Heart left ventricle (tissue), 16 donors: ENCODE measurements around the gene APOBEC3G. TPM values are rescaled to one million over a fixed set of nuclear protein-coding genes. Genes with fewer than 3 reads are reported as not detected.

Experiments
- ATAC-seq, 4 donors: fragments of 200-7000 bp; cut with Tn5 transposase; one replicate each; pipeline ENCODE4 v1.9.1; 2020 to 2022; ENCODE audit warnings: moderate library complexity in 4 of 4, mild to moderate bottlenecking in 3 of 4, moderate number of reproducible peaks in 1 of 4
- DNase-seq, 5 donors: peaks; one replicate each; pipeline ENCODE4 v3.0.0-alpha.2; 2020
- H3K27ac ChIP-seq, 12 donors: fragments of 200-600 bp; sonication (generic) in 4 of 12; one replicate each; pipeline versions ENCODE4 v1.5.0 to v1.8.0; 2016 to 2022; ENCODE audit warnings: mild to moderate bottlenecking in 2 of 12
- H3K27me3 ChIP-seq, 9 donors: fragments of 200-600 bp; sonication (generic) in 2 of 9; one replicate each; pipeline versions ENCODE4 v1.5.1 to v1.8.0; 2016 to 2022; ENCODE audit warnings: mild to moderate bottlenecking in 3 of 9
- H3K36me3 ChIP-seq, 9 donors: fragments of 200-600 bp; sonication (generic) in 2 of 9; one replicate each; pipeline versions ENCODE4 v1.5.0 to v1.8.0; 2018 to 2022; ENCODE audit warnings: mild to moderate bottlenecking in 2 of 9
- H3K4me1 ChIP-seq, 12 donors: fragments of 200-600 bp; sonication (generic) in 4 of 12; one replicate each; pipeline versions ENCODE4 v1.5.0 to v1.8.0; 2016 to 2022; ENCODE audit warnings: mild to moderate bottlenecking in 3 of 12
- H3K4me3 ChIP-seq, 12 donors: fragments of 200-600 bp; sonication (generic) in 4 of 12; one replicate each; pipeline versions ENCODE4 v1.5.0 to v1.8.0; 2017 to 2022; ENCODE audit warnings: mild to moderate bottlenecking in 9 of 12, moderate library complexity in 4 of 12
- H3K9me3 ChIP-seq, 12 donors: fragments of 200-600 bp; sonication (generic) in 4 of 12; one replicate each; pipeline versions ENCODE4 v1.5.0 to v1.8.0; 2016 to 2022; ENCODE audit warnings: mild to moderate bottlenecking in 1 of 12
- POLR2A ChIP-seq, 2 donors: fragments of 450-650 bp; IDR thresholded peaks; one replicate each; pipeline ENCODE4 v1.6.1; 2017; ENCODE audit warnings: antibody characterized with exemption in 2 of 2, mild to moderate bottlenecking in 2 of 2, moderate library complexity in 2 of 2
- WGBS, 4 donors: extraction: QIAGEN DNeasy Blood & Tissue Kit in 2 of 4; methylation state at CpG; one replicate each; pipeline versions ENCODE4 v1.1.5 to v1.1.7; 2013 to 2018; 5-methylcytosine and 5-hydroxymethylcytosine counted together
- intact Hi-C, 10 donors: fragments of 100-400 bp; cut with DNase I; formaldehyde crosslinking; loops; one replicate each; pipeline versions ENCODE4 v1.11.1 to v1.14.2; 2022
- polyA plus RNA-seq, 2 donors: library from polyadenylated mRNA; stranded (reverse); fragments of 200-250 nt; gene quantifications; one replicate each; pipeline ENCODE4 v1.2.3, GENCODE V29; 2013
- total RNA-seq, 9 donors: library from RNA; depleted of rRNA in 2 of 9; stranded (reverse); fragments of >200 nt in 2 of 9; fragmentation: NEBNext Ultra II Directional in 3 of 9; extraction: Animal tissue kit (Norgen Biotek cat#: 25700) in 3 of 9; gene quantifications; one replicate each; pipeline versions ENCODE4 v1.1.0 to v1.2.4, GENCODE V29; 2016 to 2023
- TF ChIP-seq, protein P1 (sequence below), 12 donors: fragments of 200-600 bp; sonication (generic) in 4 of 12; IDR thresholded peaks; one replicate each; pipeline versions ENCODE4 v1.5.0 to v1.8.0; 2018 to 2022; ENCODE audit warnings: antibody characterized with exemption in 12 of 12, mild to moderate bottlenecking in 5 of 12
- donor health status: ischemic (EF 13 %, LVEDD 7.1; RV severe dilation, severe dysfunction).
- donor health status: healthy with polysubstance abuse.
- donor health status: DM: no; HTN: yes; CAD: no.
- donor health status: DM: no; HTN: no; CAD: no.
- donor health status: ischemic (EF 25% LVEDD 6.9; RV normal size, moderate dysfunction).
- donor health status: ischemic (EF 25% LVEDD 5.7; RV mildly dilated, moderate dysfunction).
- donor health status: healthy.
- donor health status: DM: yes; HTN: yes; CAD: no.
- donor health status: ischemic (EF 35%, LVEDD 5.7; RV mildly dilated, moderate dysfunction).
- donor health status: nonischemic (EF 11% LVEDD 7.7; RV severe dilation, severe dysfunction).
- donor health status: DM: yes; HTN: yes; CAD: no.
- donor health status: PGD.
- donor health status: ischemic (EF 29% LVEDD 5.4; RV normal size, mild dysfunction).
- donor health status: nonischemic (EF 23%, LVEDD 6.1; RV moderate dilation, normal function).

The APOBEC3G gene
- total and polyA plus RNA-seq, 11 donors = 1.8 to 21.9 (median 3.3) TPM

DNA sequence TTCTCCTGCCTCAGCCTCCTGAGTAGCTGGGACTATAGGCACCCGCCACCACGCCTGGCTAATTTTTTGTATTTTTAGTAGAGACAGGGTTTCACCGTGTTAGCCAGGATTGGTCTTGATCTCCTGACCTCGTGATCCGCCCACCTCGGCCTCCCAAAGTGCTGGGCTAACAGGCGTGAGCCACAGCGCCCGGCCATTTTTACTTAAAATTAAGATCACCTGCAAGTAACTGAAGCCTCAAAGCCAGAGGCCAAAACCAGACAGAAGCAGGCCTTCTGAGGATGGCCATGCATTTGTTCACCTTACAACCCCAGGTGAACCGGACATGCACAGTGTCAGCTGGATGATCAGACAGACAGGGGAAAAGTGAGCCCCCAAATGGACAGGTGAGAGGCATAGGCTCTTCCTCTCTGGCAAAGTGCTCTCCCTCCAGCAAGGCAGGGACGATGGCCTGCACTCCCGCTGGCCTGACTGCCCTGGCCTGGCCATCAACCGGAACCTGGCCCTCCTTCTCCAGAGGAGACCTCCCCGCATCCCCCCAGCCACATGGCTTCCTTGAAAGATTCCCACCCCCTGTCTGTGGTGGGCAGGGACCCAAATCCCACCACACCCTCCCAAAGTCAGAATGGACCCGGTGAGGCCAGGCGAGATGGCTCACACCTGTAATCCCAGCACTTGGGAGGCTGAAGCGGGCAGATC lies 45.8 kb downstream of the APOBEC3G start:
- no peak for DNase-seq
- no peak for ATAC-seq
- Histone ChIP-seq H3K9me3 (no peaks in the 10 kb centered on the region), H3K27ac (no peak overlapping the region), H3K27me3 (no peaks in the 10 kb centered on the region), H3K4me1 (peaks cover 0 to 8% (median 0%) of the 10 kb centered on the region in 12 donors), H3K4me3 (no peak overlapping the region), H3K36me3 (no peaks in the 10 kb centered on the region)
- intact Hi-C loops = loop anchor here (2.0 to 10.0 kb wide), 10 partner anchors 116 to 358 kb away; partner anchors contain the start of gene CBX6 (in 2 of the 10)
- TF ChIP-seq, protein P1, sequence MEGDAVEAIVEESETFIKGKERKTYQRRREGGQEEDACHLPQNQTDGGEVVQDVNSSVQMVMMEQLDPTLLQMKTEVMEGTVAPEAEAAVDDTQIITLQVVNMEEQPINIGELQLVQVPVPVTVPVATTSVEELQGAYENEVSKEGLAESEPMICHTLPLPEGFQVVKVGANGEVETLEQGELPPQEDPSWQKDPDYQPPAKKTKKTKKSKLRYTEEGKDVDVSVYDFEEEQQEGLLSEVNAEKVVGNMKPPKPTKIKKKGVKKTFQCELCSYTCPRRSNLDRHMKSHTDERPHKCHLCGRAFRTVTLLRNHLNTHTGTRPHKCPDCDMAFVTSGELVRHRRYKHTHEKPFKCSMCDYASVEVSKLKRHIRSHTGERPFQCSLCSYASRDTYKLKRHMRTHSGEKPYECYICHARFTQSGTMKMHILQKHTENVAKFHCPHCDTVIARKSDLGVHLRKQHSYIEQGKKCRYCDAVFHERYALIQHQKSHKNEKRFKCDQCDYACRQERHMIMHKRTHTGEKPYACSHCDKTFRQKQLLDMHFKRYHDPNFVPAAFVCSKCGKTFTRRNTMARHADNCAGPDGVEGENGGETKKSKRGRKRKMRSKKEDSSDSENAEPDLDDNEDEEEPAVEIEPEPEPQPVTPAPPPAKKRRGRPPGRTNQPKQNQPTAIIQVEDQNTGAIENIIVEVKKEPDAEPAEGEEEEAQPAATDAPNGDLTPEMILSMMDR (IDR thresholded peaks at IDR 0.05) = no peak
- TF ChIP-seq POLR2A (IDR thresholded peaks at IDR 0.05) = no peak
- WGBS, 4 donors = 92 to 96% (median 96%) methylated on average over 13 to 17 of the region's 17 CpGs

DNA sequence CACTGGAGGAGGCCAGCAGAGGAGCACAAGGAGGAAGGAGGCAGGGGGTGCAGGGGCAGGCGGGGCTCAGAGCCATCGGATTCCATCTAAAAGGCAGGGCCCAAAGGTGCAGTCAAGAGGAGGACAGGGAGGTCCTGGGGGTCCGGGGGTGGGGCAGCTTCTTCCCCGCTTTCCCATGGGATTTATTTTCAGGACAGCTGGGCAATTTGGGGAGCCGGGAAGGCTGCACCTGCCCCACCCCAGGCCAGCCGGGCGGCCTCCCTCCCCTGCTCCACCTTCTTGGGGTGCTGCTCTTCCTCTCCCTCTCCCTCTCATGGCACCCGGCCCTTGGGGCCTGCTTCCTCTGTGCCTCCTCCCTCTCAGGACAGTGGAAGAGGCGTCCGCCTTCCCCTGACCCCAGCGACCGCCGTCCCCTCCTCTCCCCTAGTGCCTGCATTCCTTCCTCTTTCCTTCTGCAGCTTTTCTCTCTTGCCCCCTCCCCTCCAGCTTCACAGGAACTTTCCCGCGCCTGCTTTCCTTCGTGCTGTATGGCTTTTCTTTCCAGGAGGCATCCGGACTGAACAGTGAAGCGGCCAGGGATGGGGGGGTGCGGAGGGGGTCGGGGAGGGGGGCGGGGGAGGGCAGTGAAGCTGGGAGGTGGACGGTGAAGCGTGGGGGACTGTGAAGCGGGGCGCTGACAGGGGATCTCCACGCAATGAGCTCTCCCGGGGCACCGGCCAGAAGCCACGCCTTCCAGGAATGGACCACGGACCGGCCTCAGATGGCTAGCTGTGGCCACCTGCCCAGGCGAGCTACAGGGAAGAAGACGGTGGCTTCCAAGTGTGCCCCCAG lies 46.9 kb downstream of the APOBEC3G start:
- 31 to 42% (median 34%) methylated on average over 32 of the region's 33 CpGs for WGBS, 4 donors
- no peaks in the 10 kb centered on the region for H3K9me3 ChIP-seq
- DNase-seq (no peak), ATAC-seq (peak in 1 of 4 donors; percentile 48)
- intact Hi-C loops = loop anchor here (2.0 to 10.0 kb wide), 10 partner anchors 117 to 359 kb away; partner anchors contain the start of gene CBX6 (in 2 of the 10)
- no peaks in the 10 kb centered on the region for H3K27me3 ChIP-seq
- no peaks in the 10 kb centered on the region for H3K36me3 ChIP-seq
- TF ChIP-seq, protein P1 (IDR thresholded peaks at IDR 0.05) = no peak
- TF ChIP-seq POLR2A (IDR thresholded peaks at IDR 0.05) = no peak
- H3K4me1 ChIP-seq = peaks cover 0 to 4% (median 0%) of the 10 kb centered on the region in 12 donors
- H3K27ac ChIP-seq = no peak overlapping the region
- no peak overlapping the region for H3K4me3 ChIP-seq

DNA sequence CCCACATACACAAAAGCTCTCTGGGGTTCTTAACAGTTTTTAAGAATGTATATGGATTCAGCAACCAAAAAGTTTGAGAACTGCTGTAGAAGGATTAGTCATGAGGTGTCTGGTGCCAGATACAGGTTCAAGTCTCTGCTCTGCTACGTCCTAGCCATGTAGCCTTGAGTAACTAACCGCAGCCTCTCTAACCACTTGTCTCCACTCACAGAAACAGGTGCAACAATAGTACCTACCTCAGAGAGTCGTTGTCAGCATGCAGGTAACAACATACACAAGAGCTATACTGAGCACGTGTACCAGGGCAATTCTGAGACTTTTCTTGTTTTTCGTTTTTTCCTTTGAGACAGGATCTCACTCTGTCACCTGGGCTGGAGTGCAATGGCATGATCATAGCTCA lies 48.5 kb downstream of the APOBEC3G start:
- no peak overlapping the region for H3K4me3 ChIP-seq

More for the DNA sequence above, 48.5 kb downstream of the APOBEC3G start:
- no peak for DNase-seq
- no peaks in the 10 kb centered on the region for H3K9me3 ChIP-seq
- ATAC-seq = no peak
- TF ChIP-seq, protein P1 (IDR thresholded peaks at IDR 0.05) = no peak
- no peak for TF ChIP-seq POLR2A (IDR thresholded peaks at IDR 0.05)
- intact Hi-C loops = loop anchor here in 3 of 10 donors (10.0 kb wide), 3 partner anchors 251 to 361 kb away; partner anchors contain the start of gene CBX6 (in 1 of the 3)
- H3K4me1 ChIP-seq = peaks cover 0 to 6% (median 3%) of the 10 kb centered on the region in 12 donors
- 89 to 94% (median 92%) methylated on average over 5 of the region's 5 CpGs for WGBS, 4 donors
- no peaks in the 10 kb centered on the region for H3K27me3 ChIP-seq
- no peak overlapping the region for H3K27ac ChIP-seq
- H3K36me3 ChIP-seq = peaks cover 0 to 4% (median 0%) of the 10 kb centered on the region in 9 donors
